C4-2B (cell line): ENCODE measurements around the gene DHRS11.
A peak's percentile ranks its signal among the peaks of the same experiment; 100 is the strongest.
"Not testable (repeated sequence)": the region's sequence is repeated elsewhere in the genome, so short reads cannot be mapped to it uniquely, and the experiment has no call there.

Source experiments
- H3K27ac ChIP-seq: fragments of 450-650 bp; 2 replicates; pipeline ENCODE4 v1.5.1; 2017
- CTCF ChIP-seq: fragments of 450-650 bp; conservative IDR thresholded peaks from 2 replicates; pipeline ENCODE4 v1.5.1; 2017; ENCODE audit warnings: mild to moderate bottlenecking
- ZFX ChIP-seq: fragments of 450-650 bp; IDR thresholded peaks from 2 replicates; pipeline ENCODE4 v1.6.1; 2017

DHRS11 gene

GRCh38 chr17:36600936-36601302 lies 9.2 kb downstream of the DHRS11 start:
- no peak for TF ChIP-seq CTCF
- no peak for TF ChIP-seq ZFX
- peak overlapping the region; percentile 94 for H3K27ac ChIP-seq

- TF ChIP-seq CTCF (no peak; the same call in 1 of the 2 replicates), ZFX (peak; percentile 90)
- H3K27ac ChIP-seq = peak within 1 kb of the TSS; percentile 94
Observed at GRCh38 chr17:36601303-36602029, 9.8 kb downstream of the DHRS11 start, which contains the start of gene MRM1. MRM1 (plus strand) TSS chr17:36601583; CDS start chr17:36601811, 228 bp downstream.

- TF ChIP-seq CTCF (no peak), ZFX (peak; percentile 68; the same call in 1 of the 2 replicates)
- H3K27ac ChIP-seq = peak overlapping the region; percentile 94
Observed at GRCh38 chr17:36602030-36602748, 10.5 kb downstream of the DHRS11 start.

- TF ChIP-seq ZFX (no peak), CTCF (peak; percentile 93)
- H3K27ac ChIP-seq = peak overlapping the region; percentile 94
Observed at GRCh38 chr17:36602924-36603384, 11.3 kb downstream of the DHRS11 start.

- not testable (repeated sequence) for H3K27ac ChIP-seq
Observed at GRCh38 chr17:36605028-36605427, 13.3 kb downstream of the DHRS11 start.

- H3K27ac ChIP-seq = no peak overlapping the region
Observed at GRCh38 chr17:36608280-36608679, 16.6 kb downstream of the DHRS11 start.

More at GRCh38 chr17:36608280-36608679, 16.6 kb downstream of the DHRS11 start:
- TF ChIP-seq CTCF = no peak
- TF ChIP-seq ZFX = no peak
